HEK293 (cell line): ENCODE measurements around the gene CPD.
A peak's percentile ranks its signal among the peaks of the same experiment; 100 is the strongest.

Source experiments
- CTCF ChIA-PET: fragments of 350-600 bp; formaldehyde crosslinking; extraction: SDS; loops from one replicate; lab custom pipeline; 2021; ENCODE audit warnings: antibody characterized with exemption; lab: Yijun Ruan, JAX
- POLR2A ChIA-PET: fragments of 300-600 bp; formaldehyde crosslinking; extraction: SDS; loops from one replicate; lab custom pipeline; 2020; ENCODE audit warnings: antibody characterized with exemption, inconsistent platforms; lab: Yijun Ruan, JAX
- H3K27ac ChIP-seq: fragments of 200-500 bp; sonication (Bioruptor generic); 2 replicates; pipeline ENCODE4 v1.5.1; 2014; ENCODE audit warnings: low read depth, low read length, control low read depth, inconsistent platforms; ENCODE audit errors: extremely low read depth
- H3K36me3 ChIP-seq, 2 experiments: fragments of 200-500 bp in 1 of 2; sonication (Bioruptor generic) in 1 of 2; 1 replicate in 1 of 2; 2 replicates in 1 of 2; pipeline ENCODE4 v1.5.1; 2014 to 2017; ENCODE audit warnings: inconsistent platforms in 2 of 2, low read length in 2 of 2; ENCODE audit not compliant: control insufficient read depth in 2 of 2, insufficient read depth in 1 of 2
- H3K4me1 ChIP-seq: fragments of 200-500 bp; sonication (Bioruptor generic); 2 replicates; pipeline ENCODE4 v1.5.1; 2014; ENCODE audit warnings: mild to moderate bottlenecking, low read length, inconsistent platforms; ENCODE audit not compliant: control insufficient read depth, insufficient read depth
- H3K4me3 ChIP-seq: 2 replicates; pipeline ENCODE4 v1.5.1; 2011; ENCODE audit warnings: low read depth, mild to moderate bottlenecking, control low read depth, low read length, moderate library complexity
- H3K9me3 ChIP-seq: fragments of 200-500 bp; sonication (Bioruptor generic); 2 replicates; pipeline ENCODE4 v1.5.1; 2014; ENCODE audit warnings: low read depth, low read length, inconsistent platforms; ENCODE audit not compliant: control insufficient read depth, insufficient read depth
- GFI1B ChIP-seq: fragments of 450-650 bp; formaldehyde crosslinking; IDR thresholded peaks from 2 replicates; pipeline ENCODE4 v1.5.1; 2016; ENCODE audit warnings: missing biosample characterization, missing genetic modification characterization
- GLIS2 ChIP-seq: fragments of 450-650 bp; formaldehyde crosslinking; IDR thresholded peaks from 2 replicates; pipeline ENCODE4 v1.5.1; 2016; ENCODE audit warnings: missing biosample characterization, missing genetic modification characterization
- HOXC10 ChIP-seq: sonication (generic); formaldehyde crosslinking; IDR thresholded peaks from 2 replicates; pipeline ENCODE4 v1.8.1; 2023; ENCODE audit warnings: mild to moderate bottlenecking, missing genetic modification reagents
- KLF16 ChIP-seq: fragments of 450-650 bp; formaldehyde crosslinking; IDR thresholded peaks from 2 replicates; pipeline ENCODE4 v1.5.1; 2017; ENCODE audit warnings: missing biosample characterization, missing genetic modification characterization
- KLF9 ChIP-seq: fragments of 450-650 bp; formaldehyde crosslinking; IDR thresholded peaks from 2 replicates; pipeline ENCODE4 v1.5.1; 2016; ENCODE audit warnings: missing biosample characterization, missing genetic modification characterization, low read depth
- PATZ1 ChIP-seq: fragments of 450-650 bp; formaldehyde crosslinking; IDR thresholded peaks from 2 replicates; pipeline ENCODE4 v1.5.1; 2016; ENCODE audit warnings: missing biosample characterization, missing genetic modification characterization
- SCRT2 ChIP-seq: fragments of 450-650 bp; formaldehyde crosslinking; IDR thresholded peaks from 2 replicates; pipeline ENCODE4 v1.5.1; 2016; ENCODE audit warnings: missing biosample characterization, missing genetic modification characterization
- SETDB1 ChIP-seq: IDR thresholded peaks from one replicate; pipeline ENCODE4 v1.6.1; 2017; ENCODE audit warnings: mild to moderate bottlenecking, low read length, moderate library complexity, mixed read lengths; ENCODE audit not compliant: insufficient read length
- ZBTB10 ChIP-seq: fragments of 450-650 bp; formaldehyde crosslinking; IDR thresholded peaks from 2 replicates; pipeline ENCODE4 v1.5.1; 2016; ENCODE audit warnings: missing biosample characterization, missing genetic modification characterization
- ZBTB11 ChIP-seq: fragments of 450-650 bp; formaldehyde crosslinking; conservative IDR thresholded peaks from 2 replicates; pipeline ENCODE4 v1.5.1; 2016; ENCODE audit warnings: low read depth, missing biosample characterization, missing genetic modification characterization
- ZBTB17 ChIP-seq: fragments of 450-650 bp; formaldehyde crosslinking; IDR thresholded peaks from 2 replicates; pipeline ENCODE4 v1.5.1; 2016; ENCODE audit warnings: missing biosample characterization, missing genetic modification characterization
- ZBTB20 ChIP-seq: fragments of 450-650 bp; formaldehyde crosslinking; IDR thresholded peaks from 2 replicates; pipeline ENCODE4 v1.5.1; 2016; ENCODE audit warnings: missing biosample characterization, missing genetic modification characterization
- ZBTB26 ChIP-seq: fragments of 450-650 bp; formaldehyde crosslinking; optimal IDR thresholded peaks from 2 replicates; pipeline ENCODE3; 2016; ENCODE audit warnings: missing biosample characterization, mild to moderate bottlenecking, missing genetic modification characterization
- ZFHX2 ChIP-seq: fragments of 450-650 bp; formaldehyde crosslinking; conservative IDR thresholded peaks from 2 replicates; pipeline ENCODE4 v1.5.1; 2016; ENCODE audit warnings: missing biosample characterization, missing genetic modification characterization
- ZFP3 ChIP-seq: fragments of 450-650 bp; formaldehyde crosslinking; IDR thresholded peaks from 2 replicates; pipeline ENCODE4 v1.5.1; 2016; ENCODE audit warnings: low read depth, missing biosample characterization, missing genetic modification characterization
- ZFP41 ChIP-seq: fragments of 450-650 bp; formaldehyde crosslinking; IDR thresholded peaks from 2 replicates; pipeline ENCODE4 v1.5.1; 2016; ENCODE audit warnings: missing biosample characterization, missing genetic modification characterization, borderline replicate concordance
- ZNF335 ChIP-seq: fragments of 450-650 bp; formaldehyde crosslinking; conservative IDR thresholded peaks from 2 replicates; pipeline ENCODE4 v1.5.1; 2016; ENCODE audit warnings: missing biosample characterization, missing genetic modification characterization
- ZNF391 ChIP-seq: fragments of 450-650 bp; formaldehyde crosslinking; IDR thresholded peaks from 2 replicates; pipeline ENCODE4 v1.5.1; 2016; ENCODE audit warnings: low read depth, missing biosample characterization, missing genetic modification characterization, borderline replicate concordance
- ZNF404 ChIP-seq: fragments of 450-650 bp; formaldehyde crosslinking; IDR thresholded peaks from 2 replicates; pipeline ENCODE4 v1.5.1; 2017; ENCODE audit warnings: missing biosample characterization, missing genetic modification characterization
- ZNF416 ChIP-seq: fragments of 450-650 bp; formaldehyde crosslinking; IDR thresholded peaks from 2 replicates; pipeline ENCODE4 v1.5.1; 2016; ENCODE audit warnings: missing biosample characterization, missing genetic modification characterization
- ZNF501 ChIP-seq: fragments of 450-650 bp; formaldehyde crosslinking; IDR thresholded peaks from 2 replicates; pipeline ENCODE4 v1.5.1; 2016; ENCODE audit warnings: missing biosample characterization, missing genetic modification characterization
- ZNF530 ChIP-seq: fragments of 450-650 bp; formaldehyde crosslinking; IDR thresholded peaks from 2 replicates; pipeline ENCODE4 v1.5.1; 2016; ENCODE audit warnings: low read depth, missing biosample characterization, missing genetic modification characterization
- ZNF571 ChIP-seq: fragments of 450-650 bp; formaldehyde crosslinking; IDR thresholded peaks from 2 replicates; pipeline ENCODE4 v1.5.0; 2017; ENCODE audit warnings: missing biosample characterization, missing genetic modification characterization
- ZNF654 ChIP-seq: fragments of 450-650 bp; formaldehyde crosslinking; IDR thresholded peaks from 2 replicates; pipeline ENCODE4 v1.5.1; 2016; ENCODE audit warnings: low read depth, missing biosample characterization, missing genetic modification characterization
- ZNF660 ChIP-seq: fragments of 450-650 bp; IDR thresholded peaks from 2 replicates; pipeline ENCODE4 v1.5.1; 2018; ENCODE audit warnings: missing biosample characterization, mild to moderate bottlenecking, missing genetic modification characterization
- ZNF692 ChIP-seq: fragments of 450-650 bp; formaldehyde crosslinking; IDR thresholded peaks from 2 replicates; pipeline ENCODE4 v1.5.1; 2016; ENCODE audit warnings: missing biosample characterization, missing genetic modification characterization
- ZNF76 ChIP-seq: fragments of 450-650 bp; formaldehyde crosslinking; IDR thresholded peaks from 2 replicates; pipeline ENCODE4; 2016; ENCODE audit warnings: low read depth, missing biosample characterization, missing genetic modification characterization, borderline replicate concordance
- ZNF792 ChIP-seq: fragments of 450-650 bp; formaldehyde crosslinking; IDR thresholded peaks from 2 replicates; pipeline ENCODE4 v1.5.1; 2016; ENCODE audit warnings: missing biosample characterization, missing genetic modification characterization

The CPD gene

GRCh38 chr17:30378825-30379302 is at the start of gene CPD:
CPD (plus strand) TSS chr17:30378927; CDS start chr17:30378981, 54 bp downstream.
- POLR2A ChIA-PET, result interaction anchor here (0.6 to 2.4 kb wide), 5 partner anchors 11 to 1881 kb away, joined by 3 to 8 read pairs (median 5); no protein-coding TSS in a partner anchor
- Histone ChIP-seq H3K9me3 (no peaks in the 10 kb centered on the region), H3K4me3 (peak within 1 kb of the TSS; percentile 88), H3K27ac (peak within 1 kb of the TSS; percentile 86), H3K4me1 (peaks cover 36% of the 10 kb centered on the region), H3K36me3 (peaks cover 0 to 3% of the 10 kb centered on the region in 2 experiments; a peak in 2 of 3 replicates)
- CTCF ChIA-PET, result interaction anchor here (0.7 to 3.4 kb wide), 4 partner anchors 8 to 262 kb away, joined by 4 to 17 read pairs (median 6); partner anchors contain the start of gene NSRP1
- TF ChIP-seq ZNF530, result no peak
- TF ChIP-seq ZNF76, result peak; percentile 41; the same call in 1 of the 2 replicates
- no peak for TF ChIP-seq SETDB1
- no peak for TF ChIP-seq ZBTB11 (tag by site-specific recombination)
- TF ChIP-seq ZBTB10 (tag by site-specific recombination), result no peak
- peak; percentile 67 for TF ChIP-seq GLIS2 (tag by site-specific recombination)
- 0 out of 2 replicates have a peak, but pooled peaks have one; percentile 13 for TF ChIP-seq ZFHX2
- TF ChIP-seq ZNF654, result no peak
- no peak for TF ChIP-seq ZNF792 (tag by site-specific recombination)
- TF ChIP-seq ZFP3 (tag by site-specific recombination), result no peak
- TF ChIP-seq ZNF571, result no peak
- TF ChIP-seq ZNF391 (tag by site-specific recombination), result peak; percentile 69; the same call in 1 of the 2 replicates
- peak; percentile 28; the same call in 1 of the 2 replicates for TF ChIP-seq KLF9
- peak; percentile 97 for TF ChIP-seq ZNF335 (tag by site-specific recombination)
- TF ChIP-seq ZNF404 (tag by site-specific recombination), result no peak
- TF ChIP-seq PATZ1 (tag by site-specific recombination), result peak; percentile 90
- peak; percentile 77; the same call in 1 of the 2 replicates for TF ChIP-seq HOXC10 (CRISPR knock-in tag)
- TF ChIP-seq ZFP41 (tag by site-specific recombination), result no peak
- TF ChIP-seq ZNF692 (tag by site-specific recombination), result peak; percentile 89
- peak; percentile 62 for TF ChIP-seq KLF16 (tag by site-specific recombination)
- TF ChIP-seq ZBTB20 (tag by site-specific recombination), result peak; percentile 45; the same call in 1 of the 2 replicates
- peak; percentile 35; the same call in 1 of the 2 replicates for TF ChIP-seq ZNF501
- no peak for TF ChIP-seq GFI1B (tag by site-specific recombination)
- peak; percentile 73 for TF ChIP-seq ZBTB26 (tag by site-specific recombination)
- TF ChIP-seq SCRT2 (tag by site-specific recombination), result peak; percentile 97
- peak; percentile 82 for TF ChIP-seq ZNF660 (tag by site-specific recombination)
- TF ChIP-seq ZNF416, result no peak
- TF ChIP-seq ZBTB17 (tag by site-specific recombination), result peak; percentile 68
